HepG2 (cell line): ENCODE measurements around the gene BATF. TPM values are rescaled to one million over a fixed set of nuclear protein-coding genes. Genes with fewer than 3 reads are reported as not detected.

Source experiments
- ATF5 ChIP-seq: sonication (generic); formaldehyde crosslinking; IDR thresholded peaks from 2 replicates; pipeline ENCODE4 v1.4.0; 2020; ENCODE audit warnings: mild to moderate bottlenecking, low read depth, missing genetic modification reagents
- CBX5 ChIP-seq: sonication (generic); formaldehyde crosslinking; IDR thresholded peaks from 2 replicates; pipeline ENCODE4 v1.4.0; 2020; ENCODE audit warnings: missing genetic modification reagents, borderline replicate concordance
- CHD2 ChIP-seq: IDR thresholded peaks from 2 replicates; pipeline ENCODE4 v1.6.1; 2011; ENCODE audit warnings: low read depth, low read length, improper control_type of control experiment
- CSRNP2 ChIP-seq: sonication (generic); formaldehyde crosslinking; conservative IDR thresholded peaks from 2 replicates; pipeline ENCODE4 v1.8.0; 2022; ENCODE audit warnings: low read depth, missing genetic modification reagents
- GATAD2A ChIP-seq: IDR thresholded peaks from 2 replicates; pipeline ENCODE4 v1.6.1; 2016
- HMGA1 ChIP-seq: sonication (generic); formaldehyde crosslinking; conservative IDR thresholded peaks from 2 replicates; pipeline ENCODE4 v1.4.0; 2020; ENCODE audit warnings: missing genetic modification reagents
- HNF4A ChIP-seq: sonication (generic); formaldehyde crosslinking; IDR thresholded peaks from 2 replicates; pipeline ENCODE4 v1.4.0; 2020; ENCODE audit warnings: missing genetic modification reagents
- IRF1 ChIP-seq: sonication (generic); formaldehyde crosslinking; IDR thresholded peaks from 2 replicates; pipeline ENCODE4 v1.4.0; 2020; ENCODE audit warnings: low read depth, mild to moderate bottlenecking, missing genetic modification reagents
- NFKB2 ChIP-seq: sonication (generic); formaldehyde crosslinking; IDR thresholded peaks from 2 replicates; pipeline ENCODE4 v1.4.0; 2020; ENCODE audit warnings: missing genetic modification reagents, borderline replicate concordance
- NR3C1 ChIP-seq: sonication (generic); formaldehyde crosslinking; IDR thresholded peaks from 2 replicates; pipeline ENCODE4 v1.4.0; 2020; ENCODE audit warnings: missing genetic modification reagents
- TSC22D2 ChIP-seq: sonication (generic); formaldehyde crosslinking; IDR thresholded peaks from 2 replicates; pipeline ENCODE4 v1.5.1; 2020; ENCODE audit warnings: missing genetic modification reagents, mild to moderate bottlenecking, borderline replicate concordance
- USF2 ChIP-seq, 2 experiments: sonication (generic) in 1 of 2; formaldehyde crosslinking in 1 of 2; IDR thresholded peaks; 2 replicates each; pipeline versions ENCODE4 v1.5.1 to v1.6.1; 2011 to 2020; ENCODE audit warnings: borderline replicate concordance in 1 of 2, low read depth in 1 of 2, low read length in 1 of 2, mild to moderate bottlenecking in 1 of 2, missing genetic modification reagents in 1 of 2, moderate library complexity in 1 of 2
- YEATS2 ChIP-seq: sonication (generic); formaldehyde crosslinking; IDR thresholded peaks from 2 replicates; pipeline ENCODE4 v1.4.0; 2020; ENCODE audit warnings: missing genetic modification reagents, borderline replicate concordance
- YY1 ChIP-seq: IDR thresholded peaks from 2 replicates; pipeline ENCODE4 v1.6.1; 2011; ENCODE audit warnings: low read length, low read depth, moderate library complexity, mild to moderate bottlenecking; ENCODE audit not compliant: insufficient read depth, insufficient replicate concordance
- ZBTB2 ChIP-seq: sonication (generic); formaldehyde crosslinking; IDR thresholded peaks from 2 replicates; pipeline ENCODE4 v1.8.0; 2022; ENCODE audit warnings: low read depth, missing genetic modification reagents
- ZC3H13 ChIP-seq: sonication (generic); formaldehyde crosslinking; IDR thresholded peaks from 2 replicates; pipeline ENCODE4 v1.8.1; 2023; ENCODE audit warnings: mild to moderate bottlenecking, missing genetic modification reagents, moderate library complexity
- ZFX ChIP-seq: sonication (generic); formaldehyde crosslinking; IDR thresholded peaks from 2 replicates; pipeline ENCODE4 v1.4.0; 2020; ENCODE audit warnings: mild to moderate bottlenecking, low read depth, missing genetic modification reagents, moderate library complexity
- ZNF205 ChIP-seq: IDR thresholded peaks from 2 replicates; pipeline ENCODE4 v1.6.1; 2018; ENCODE audit warnings: missing biosample characterization, missing genetic modification reagents
- ZNF260 ChIP-seq: sonication (generic); formaldehyde crosslinking; IDR thresholded peaks from 2 replicates; pipeline ENCODE4 v1.4.0; 2020; ENCODE audit warnings: missing genetic modification reagents, low read depth, mild to moderate bottlenecking, borderline replicate concordance
- ZNF264 ChIP-seq: sonication (generic); formaldehyde crosslinking; IDR thresholded peaks from 2 replicates; pipeline ENCODE4 v1.4.0; 2020; ENCODE audit warnings: missing genetic modification reagents
- ZNF3 ChIP-seq: IDR thresholded peaks from 2 replicates; pipeline ENCODE4 v1.7.0; 2017; ENCODE audit warnings: inconsistent platforms
- ZNF317 ChIP-seq: sonication (generic); formaldehyde crosslinking; IDR thresholded peaks from 2 replicates; pipeline ENCODE4 v1.5.0; 2020; ENCODE audit warnings: mild to moderate bottlenecking, missing genetic modification reagents
- ZNF556 ChIP-seq: sonication (generic); formaldehyde crosslinking; IDR thresholded peaks from 2 replicates; pipeline ENCODE4 v1.4.0; 2020; ENCODE audit warnings: mild to moderate bottlenecking, missing genetic modification reagents, borderline replicate concordance
- ZNF83 ChIP-seq: sonication (generic); formaldehyde crosslinking; IDR thresholded peaks from 2 replicates; pipeline ENCODE4 v1.4.0; 2020; ENCODE audit warnings: missing genetic modification reagents, mild to moderate bottlenecking, borderline replicate concordance
- polyA plus RNA-seq, 8 experiments: library from polyadenylated mRNA; depleted of rRNA in 3 of 8; stranded (reverse) in 7 of 8; unstranded in 1 of 8; fragments of >200 nt; fragmentation: Illumina TruSeq in 4 of 8; extraction: Trizol in 4 of 8; gene quantifications; 2 replicates each; pipeline versions ENCODE4 v1.2.1 to v1.2.3, GENCODE V29; 2011 to 2016; ENCODE audit warnings: low read depth in 4 of 8, missing spikeins in 1 of 8, mixed read lengths in 1 of 8; ENCODE audit not compliant: insufficient read depth in 1 of 8
- total RNA-seq, 5 experiments: library from RNA; depleted of rRNA; stranded (reverse); fragments of >200 nt; fragmentation: Illumina TruSeq; extraction: Trizol; gene quantifications; 2 replicates each; pipeline ENCODE4 v1.2.3, GENCODE V29; 2016; ENCODE audit warnings: low read depth in 1 of 5

BATF gene
- total and polyA plus RNA-seq, 2 of the 13 experiments (the other 11 are each of a cell fraction or from before 2014, with no cell fraction given) = 0.22 to 0.37 TPM

GRCh38 chr14:75476274-75476995, 45.8 kb upstream of the BATF start (continued):
- no peak for TF ChIP-seq ATF5 (CRISPR knock-in tag)
- no peak for TF ChIP-seq ZNF260 (CRISPR knock-in tag)
- TF ChIP-seq YEATS2 (CRISPR knock-in tag) = no peak
- no peak for TF ChIP-seq HMGA1
- TF ChIP-seq CBX5 (CRISPR knock-in tag) = no peak
- no peak for TF ChIP-seq TSC22D2 (CRISPR knock-in tag)
- TF ChIP-seq YY1 = no peak
- TF ChIP-seq ZNF556 (CRISPR knock-in tag) = no peak
- TF ChIP-seq ZNF264 (CRISPR knock-in tag) = no peak
- no peak for TF ChIP-seq CSRNP2
- TF ChIP-seq ZBTB2 (CRISPR knock-in tag) = no peak
- no peak for TF ChIP-seq NR3C1
- TF ChIP-seq HNF4A = 0 out of 2 replicates have a peak, but pooled peaks have one; percentile 25
- no peak for TF ChIP-seq ZNF3 (CRISPR knock-in tag)
- peak; percentile 58; the same call in 1 of the 2 replicates for TF ChIP-seq GATAD2A
- peak; percentile 54 for TF ChIP-seq ZFX (CRISPR knock-in tag)
- TF ChIP-seq CHD2 = no peak
- TF ChIP-seq ZNF317 (CRISPR knock-in tag) = no peak
- TF ChIP-seq ZNF205 (CRISPR knock-in tag) = no peak
- no peak for TF ChIP-seq ZNF83
- TF ChIP-seq IRF1 (CRISPR knock-in tag) = no peak
- TF ChIP-seq NFKB2 (CRISPR knock-in tag) = no peak
- peak; percentile 71 for TF ChIP-seq USF2 (IDR thresholded peaks at IDR 0.05; ENCODE audit: low read depth, low read length)
- peak; percentile 68; the same call in 1 of the 2 replicates for TF ChIP-seq USF2 (CRISPR knock-in tag; IDR thresholded peaks at IDR 0.05; ENCODE audit: borderline replicate concordance)
- TF ChIP-seq ZC3H13 (CRISPR knock-in tag) = no peak
